Measurements from ENCODE around the gene RGS11.

The RGS11 gene

DNA sequence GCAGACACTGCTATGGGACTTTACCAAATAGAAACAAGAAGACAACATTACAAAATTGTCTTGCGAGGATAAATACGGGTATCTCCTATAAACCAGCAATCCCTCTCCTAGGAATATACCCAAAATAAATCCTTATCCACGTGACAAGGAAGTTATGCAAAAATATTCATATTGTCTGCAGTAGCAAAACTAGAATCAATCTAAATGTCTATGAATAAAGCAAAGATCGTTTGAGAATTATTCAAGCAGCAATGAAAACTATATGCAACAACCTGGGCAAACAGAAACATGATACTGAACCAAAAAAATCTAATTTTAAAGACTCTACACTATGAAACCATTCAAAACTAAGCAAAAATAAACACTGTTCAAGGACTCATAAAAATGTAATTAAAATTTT, 55.7 kb downstream of the RGS11 start:
- DNase-seq (ENCODE audit: low read depth) = no peak
- TF ChIP-seq CTCF (IDR thresholded peaks at IDR 0.05; ENCODE audit: control insufficient read depth, insufficient read depth, low read depth, low read length, missing control alignments) = no peak
- no peak overlapping the region for H3K4me3 ChIP-seq (ENCODE audit: control insufficient read depth, low read depth, low read length)
